ENCODE results near the gene VSIR. TPM values are rescaled to one million over a fixed set of nuclear protein-coding genes. Genes with fewer than 3 reads are reported as not detected.

VSIR gene
- total RNA-seq, 6 experiments from 2014 or later, result 6.1 to 17.1 (median 10.1) TPM

DNA sequence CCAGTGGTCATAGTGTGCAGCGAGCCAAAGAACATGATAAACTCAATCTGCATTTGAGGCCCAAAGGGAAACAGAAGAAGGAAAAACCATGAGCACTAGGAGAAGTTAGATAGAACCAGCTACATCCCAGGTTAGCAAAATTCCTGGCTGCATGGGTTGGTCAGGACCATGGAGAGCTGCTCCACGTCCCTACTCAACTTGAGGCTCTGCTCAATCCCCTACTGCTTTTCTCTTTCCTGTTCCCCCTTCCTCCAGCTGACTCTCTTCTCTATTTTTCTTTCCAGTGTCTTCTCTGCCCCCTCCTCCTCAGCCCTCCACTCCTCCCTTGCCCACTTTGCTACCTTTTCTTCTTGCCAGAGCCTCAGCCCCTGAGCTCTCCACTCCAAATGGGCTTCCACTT, 21.9 kb upstream of the VSIR start:
- 34% methylated on average over 2 of the region's 2 CpGs for WGBS (ENCODE audit: insufficient coverage, low coverage, low lambda C conversion rate, missing lambda C conversion rate)
- ATAC-seq, result peak in 1 of 4 donors; percentile 32

DNA sequence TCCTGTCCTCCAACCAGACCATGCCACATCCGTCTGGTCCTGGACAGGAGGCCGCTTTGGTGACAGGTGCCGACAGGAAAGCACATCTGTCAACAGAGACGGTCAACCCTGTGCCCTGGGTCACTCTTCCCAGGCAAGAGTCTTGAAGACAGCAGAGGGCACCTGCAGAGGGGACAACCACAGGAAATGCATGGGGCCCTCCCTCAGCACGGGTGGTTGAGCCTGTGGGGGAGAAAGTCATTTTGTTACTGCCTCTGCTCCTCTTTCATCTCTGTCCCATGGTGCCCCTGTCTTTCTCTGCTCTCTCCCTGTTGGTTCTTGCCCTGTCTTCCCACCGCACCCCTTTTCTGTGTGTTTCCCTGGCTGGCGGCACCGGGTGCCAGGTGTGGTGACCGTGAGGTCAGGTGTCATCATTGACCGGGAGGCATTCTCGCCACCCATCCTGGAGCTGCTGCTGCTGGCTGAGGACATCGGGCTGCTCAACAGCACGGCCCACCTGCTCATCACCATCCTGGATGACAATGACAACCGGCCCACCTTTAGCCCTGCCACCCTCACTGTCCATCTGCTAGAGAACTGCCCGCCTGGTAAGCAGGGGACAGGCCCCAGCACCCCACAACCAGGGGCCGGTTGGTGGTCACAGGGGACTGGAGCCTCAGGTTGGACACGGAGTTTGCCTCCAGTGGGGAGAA, 17.6 kb upstream of the VSIR start:
- Histone ChIP-seq H3K27ac (no peak overlapping the region), H3K27me3 (no peaks in the 10 kb centered on the region), H3K9me3 (no peaks in the 10 kb centered on the region), H3K36me3 (no peaks in the 10 kb centered on the region), H3K4me1 (no peaks in the 10 kb centered on the region), H3K4me3 (no peak overlapping the region)
- TF ChIP-seq POLR2A (IDR thresholded peaks at IDR 0.05), result no peak
- TF ChIP-seq, protein P1, sequence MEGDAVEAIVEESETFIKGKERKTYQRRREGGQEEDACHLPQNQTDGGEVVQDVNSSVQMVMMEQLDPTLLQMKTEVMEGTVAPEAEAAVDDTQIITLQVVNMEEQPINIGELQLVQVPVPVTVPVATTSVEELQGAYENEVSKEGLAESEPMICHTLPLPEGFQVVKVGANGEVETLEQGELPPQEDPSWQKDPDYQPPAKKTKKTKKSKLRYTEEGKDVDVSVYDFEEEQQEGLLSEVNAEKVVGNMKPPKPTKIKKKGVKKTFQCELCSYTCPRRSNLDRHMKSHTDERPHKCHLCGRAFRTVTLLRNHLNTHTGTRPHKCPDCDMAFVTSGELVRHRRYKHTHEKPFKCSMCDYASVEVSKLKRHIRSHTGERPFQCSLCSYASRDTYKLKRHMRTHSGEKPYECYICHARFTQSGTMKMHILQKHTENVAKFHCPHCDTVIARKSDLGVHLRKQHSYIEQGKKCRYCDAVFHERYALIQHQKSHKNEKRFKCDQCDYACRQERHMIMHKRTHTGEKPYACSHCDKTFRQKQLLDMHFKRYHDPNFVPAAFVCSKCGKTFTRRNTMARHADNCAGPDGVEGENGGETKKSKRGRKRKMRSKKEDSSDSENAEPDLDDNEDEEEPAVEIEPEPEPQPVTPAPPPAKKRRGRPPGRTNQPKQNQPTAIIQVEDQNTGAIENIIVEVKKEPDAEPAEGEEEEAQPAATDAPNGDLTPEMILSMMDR (IDR thresholded peaks at IDR 0.05), result no peak
- WGBS (ENCODE audit: insufficient coverage, low coverage, low lambda C conversion rate, missing lambda C conversion rate), result 71% methylated on average over 6 of the region's 17 CpGs
- no peak for ATAC-seq
- intact Hi-C loops (cut with DNase I), result no loop called here
- no peak for DNase-seq

More for the DNA sequence above, 21.9 kb upstream of the VSIR start:
- no peaks in the 10 kb centered on the region for H3K36me3 ChIP-seq
- DNase-seq, result no peak
- intact Hi-C loops (cut with DNase I), result no loop called here
- peaks cover 0 to 5% (median 0%) of the 10 kb centered on the region in 4 donors for H3K4me1 ChIP-seq
- H3K9me3 ChIP-seq, result no peaks in the 10 kb centered on the region
- no peak overlapping the region for H3K27ac ChIP-seq
- H3K4me3 ChIP-seq, result no peak overlapping the region
- TF ChIP-seq, protein P1 (IDR thresholded peaks at IDR 0.05), result no peak
- TF ChIP-seq POLR2A (IDR thresholded peaks at IDR 0.05), result no peak
- H3K27me3 ChIP-seq, result no peaks in the 10 kb centered on the region

- H3K27me3 ChIP-seq, result no peaks in the 10 kb centered on the region
- H3K27ac ChIP-seq, result no peak overlapping the region
- H3K9me3 ChIP-seq, result no peaks in the 10 kb centered on the region
- no CpG with 5 or more reads among the region's 10 CpGs for WGBS (ENCODE audit: insufficient coverage, low coverage, low lambda C conversion rate, missing lambda C conversion rate)
- TF ChIP-seq, protein P1 (IDR thresholded peaks at IDR 0.05), result no peak
- no peak for TF ChIP-seq POLR2A (IDR thresholded peaks at IDR 0.05)
- DNase-seq (no peak), ATAC-seq (no peak)
- no peak overlapping the region for H3K4me3 ChIP-seq
- intact Hi-C loops (cut with DNase I), result no loop called here
- H3K4me1 ChIP-seq, result no peaks in the 10 kb centered on the region
- H3K36me3 ChIP-seq, result no peaks in the 10 kb centered on the region
Observed at GRCh38 chr10:71789871-71790270, 16.6 kb upstream of the VSIR start.

DNA sequence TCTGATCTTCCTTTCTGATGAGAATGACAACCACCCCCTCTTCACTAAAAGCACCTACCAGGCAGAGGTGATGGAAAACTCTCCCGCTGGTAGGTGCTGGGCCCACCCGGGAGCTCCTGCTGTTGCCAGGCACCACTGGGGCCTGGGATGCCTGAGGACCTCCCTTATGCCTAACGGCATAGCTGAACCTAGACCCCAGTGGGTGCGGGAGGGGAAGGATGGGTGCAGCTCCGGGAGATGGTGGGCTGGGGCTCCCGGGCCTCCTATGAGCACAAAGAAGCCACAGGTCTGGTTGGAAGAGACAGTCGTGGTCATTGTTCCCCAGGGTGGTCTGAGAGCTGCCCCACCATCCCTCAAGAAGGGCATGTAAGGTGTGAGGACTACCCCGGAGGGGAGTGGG, 15.6 kb upstream of the VSIR start:
- peak in 1 of 3 donors; percentile 31 for DNase-seq
- no peaks in the 10 kb centered on the region for H3K4me1 ChIP-seq
- WGBS (ENCODE audit: insufficient coverage, low coverage, low lambda C conversion rate, missing lambda C conversion rate), result 75% methylated on average over 2 of the region's 8 CpGs
- intact Hi-C loops (cut with DNase I), result no loop called here
- ATAC-seq, result peak in 1 of 4 donors; percentile 8
- no peak overlapping the region for H3K4me3 ChIP-seq
- H3K36me3 ChIP-seq, result no peaks in the 10 kb centered on the region
- H3K9me3 ChIP-seq, result no peaks in the 10 kb centered on the region
- TF ChIP-seq POLR2A (IDR thresholded peaks at IDR 0.05), result no peak
- TF ChIP-seq, protein P1 (IDR thresholded peaks at IDR 0.05), result no peak
- no peak overlapping the region for H3K27ac ChIP-seq
- H3K27me3 ChIP-seq, result no peaks in the 10 kb centered on the region

Data from right lobe of liver (tissue), 6 donors.